GM18526 (cell line): ENCODE results near the gene CXXC1.

Source experiments
- POLR2A ChIP-seq: IDR thresholded peaks from 3 replicates; pipeline ENCODE4 v1.6.1; 2011; ENCODE audit not compliant: insufficient read length; ENCODE audit errors: extremely low read depth

CXXC1 gene

GRCh38 chr18:50250935-50251334, 36.6 kb downstream of the CXXC1 start:
- no peak for TF ChIP-seq POLR2A

- TF ChIP-seq POLR2A, result no peak
Measured at GRCh38 chr18:50249576-50249975, 37.9 kb downstream of the CXXC1 start.

- no peak for TF ChIP-seq POLR2A
Measured at GRCh38 chr18:50247561-50247960, 39.9 kb downstream of the CXXC1 start.

- no peak for TF ChIP-seq POLR2A
Measured at GRCh38 chr18:50240080-50240563, 47.4 kb downstream of the CXXC1 start.

- TF ChIP-seq POLR2A, result no peak
Measured at GRCh38 chr18:50232419-50232818, 55.1 kb downstream of the CXXC1 start.
